Neural crest cell (in vitro differentiated cells): Measurements from ENCODE around the gene NR1H2. TPM values are rescaled to one million over a fixed set of nuclear protein-coding genes. Genes with fewer than 3 reads are reported as not detected.

ENCODE experiments used
- DNase-seq: peaks from one replicate; pipeline ENCODE4 v3.0.0; 2021; ENCODE audit warnings: low read depth, mixed read lengths, low spot score
- H3K27ac Mint-ChIP-seq: one replicate; pipeline ENCODE4 v1.8.0; 2021; ENCODE audit warnings: mild to moderate bottlenecking, mixed read lengths; ENCODE audit not compliant: unreplicated experiment
- H3K27me3 Mint-ChIP-seq: 2 replicates; pipeline ENCODE4 v1.8.0; 2021; ENCODE audit warnings: low read depth, mild to moderate bottlenecking, mixed read lengths
- H3K36me3 Mint-ChIP-seq: 2 replicates; pipeline ENCODE4 v1.8.0; 2021; ENCODE audit warnings: low read depth, mild to moderate bottlenecking, mixed read lengths
- H3K4me1 Mint-ChIP-seq: 2 replicates; pipeline ENCODE4 v1.8.0; 2021; ENCODE audit warnings: mixed read lengths
- H3K4me3 Mint-ChIP-seq: one replicate; pipeline ENCODE4 v1.8.0; 2021; ENCODE audit warnings: mild to moderate bottlenecking, mixed read lengths
- H3K9me3 Mint-ChIP-seq: 2 replicates; pipeline ENCODE4 v1.8.0; 2021; ENCODE audit warnings: mixed read lengths
- CTCF ChIP-seq: fragments of 200-600 bp; sonication (generic); conservative IDR thresholded peaks from 2 replicates; pipeline ENCODE4 v1.5.0; 2021; ENCODE audit warnings: antibody characterized with exemption, mild to moderate bottlenecking
- total RNA-seq: library from RNA; stranded (reverse); gene quantifications from 2 replicates; pipeline ENCODE4 v1.2.1, GENCODE V29; 2021

NR1H2 gene
- total RNA-seq, 1 donor from 2014 or later, result 22.8 TPM

GRCh38 chr19:50379602-50380001 is 3.3 kb downstream of the NR1H2 start:
- H3K9me3 Mint-ChIP-seq, result no peaks in the 10 kb centered on the region
- DNase-seq, result no peak
- peaks cover 6% of the 10 kb centered on the region for H3K27me3 Mint-ChIP-seq
- TF ChIP-seq CTCF, result no peak
- peak overlapping the region; percentile 54 for H3K4me3 Mint-ChIP-seq
- peaks cover 21% of the 10 kb centered on the region for H3K4me1 Mint-ChIP-seq
- H3K36me3 Mint-ChIP-seq, result peaks cover 3% of the 10 kb centered on the region
- H3K27ac Mint-ChIP-seq, result no peak overlapping the region

GRCh38 chr19:50380137-50380536 is 3.9 kb downstream of the NR1H2 start:
- no peak overlapping the region for H3K27ac Mint-ChIP-seq
- H3K9me3 Mint-ChIP-seq, result no peaks in the 10 kb centered on the region
- H3K36me3 Mint-ChIP-seq, result peaks cover 3% of the 10 kb centered on the region
- H3K27me3 Mint-ChIP-seq, result peaks cover 6% of the 10 kb centered on the region
- no peak for TF ChIP-seq CTCF
- peak overlapping the region; percentile 46 for H3K4me3 Mint-ChIP-seq
- DNase-seq, result no peak
- H3K4me1 Mint-ChIP-seq, result peaks cover 26% of the 10 kb centered on the region

GRCh38 chr19:50380751-50381151 is 4.5 kb downstream of the NR1H2 start:
- H3K4me3 Mint-ChIP-seq, result peak overlapping the region; percentile 73
- no peak for DNase-seq
- TF ChIP-seq CTCF, result no peak
- H3K27me3 Mint-ChIP-seq, result peaks cover 6% of the 10 kb centered on the region
- peaks cover 3% of the 10 kb centered on the region for H3K36me3 Mint-ChIP-seq
- H3K27ac Mint-ChIP-seq, result peak overlapping the region; percentile 57
- peaks cover 30% of the 10 kb centered on the region for H3K4me1 Mint-ChIP-seq
- no peaks in the 10 kb centered on the region for H3K9me3 Mint-ChIP-seq

- H3K27ac Mint-ChIP-seq, result no peak overlapping the region
- DNase-seq, result no peak
- H3K4me3 Mint-ChIP-seq, result peak overlapping the region; percentile 99
- H3K4me1 Mint-ChIP-seq, result peaks cover 27% of the 10 kb centered on the region
- H3K36me3 Mint-ChIP-seq, result peaks cover 3% of the 10 kb centered on the region
- no peak for TF ChIP-seq CTCF
- H3K27me3 Mint-ChIP-seq, result peaks cover 6% of the 10 kb centered on the region
- H3K9me3 Mint-ChIP-seq, result no peaks in the 10 kb centered on the region
Measured at GRCh38 chr19:50381881-50382729, 5.8 kb downstream of the NR1H2 start.

DNA sequence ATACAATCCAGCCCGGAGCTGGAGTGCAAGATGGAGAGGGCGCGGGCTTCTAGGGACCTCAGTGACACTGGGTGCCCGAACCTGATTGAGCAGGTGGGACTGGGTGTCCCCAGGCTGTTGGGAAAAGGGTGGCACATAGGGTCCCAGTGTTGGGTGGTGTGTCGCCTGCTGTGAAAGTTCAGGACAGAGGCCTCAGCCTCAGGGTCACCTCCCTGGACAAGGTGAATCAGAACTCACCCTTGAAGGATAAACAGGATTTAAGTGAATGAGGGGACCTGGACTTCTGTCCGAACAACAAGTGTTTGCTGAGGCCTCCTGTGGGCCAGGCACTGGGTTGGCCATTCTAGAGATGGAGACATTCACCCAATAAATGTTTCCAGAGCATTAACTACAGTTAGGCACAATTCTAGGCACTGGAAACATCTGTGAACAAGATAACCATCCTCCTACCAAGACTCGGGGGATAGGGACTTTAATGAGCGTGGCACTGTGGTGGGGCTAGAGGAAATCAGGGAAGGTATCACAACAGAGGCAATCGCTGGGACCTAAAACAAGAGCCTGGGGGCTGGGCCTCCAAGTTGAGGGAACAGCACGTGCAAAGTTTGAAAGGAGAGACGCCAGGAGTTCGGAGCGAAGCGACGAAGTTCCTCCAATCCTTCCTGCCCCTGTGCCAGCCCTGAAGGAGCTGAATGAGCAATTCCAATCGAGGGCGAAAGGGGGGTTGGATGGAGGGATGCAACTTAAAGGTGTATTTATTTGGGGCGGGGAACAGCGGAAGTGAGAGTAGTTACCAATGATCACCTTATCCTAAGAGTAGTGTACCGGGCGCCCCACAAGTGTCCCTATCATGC is 7.0 kb downstream of the NR1H2 start:
- peak overlapping the region; percentile 99 for H3K4me3 Mint-ChIP-seq

More for the DNA sequence above, 7.0 kb downstream of the NR1H2 start:
- Mint-ChIP-seq H3K9me3 (no peaks in the 10 kb centered on the region), H3K27me3 (peaks cover 6% of the 10 kb centered on the region), H3K4me1 (peaks cover 32% of the 10 kb centered on the region), H3K36me3 (peaks cover 9% of the 10 kb centered on the region), H3K27ac (peak overlapping the region; percentile 90)
- TF ChIP-seq CTCF, result no peak
- no peak for DNase-seq
